Activated CD8-positive, alpha-beta memory T cell treated with anti-CD3 and anti-CD28 coated beads, Interleukin-2, amount 50 U/mL, for 24 hours (primary cell): ENCODE results near the gene CIRBP.

Experiments
- DNase-seq: peaks from one replicate; pipeline ENCODE4 v3.0.0-alpha.2; 2020; ENCODE audit errors: extremely low read depth

CIRBP gene

DNA sequence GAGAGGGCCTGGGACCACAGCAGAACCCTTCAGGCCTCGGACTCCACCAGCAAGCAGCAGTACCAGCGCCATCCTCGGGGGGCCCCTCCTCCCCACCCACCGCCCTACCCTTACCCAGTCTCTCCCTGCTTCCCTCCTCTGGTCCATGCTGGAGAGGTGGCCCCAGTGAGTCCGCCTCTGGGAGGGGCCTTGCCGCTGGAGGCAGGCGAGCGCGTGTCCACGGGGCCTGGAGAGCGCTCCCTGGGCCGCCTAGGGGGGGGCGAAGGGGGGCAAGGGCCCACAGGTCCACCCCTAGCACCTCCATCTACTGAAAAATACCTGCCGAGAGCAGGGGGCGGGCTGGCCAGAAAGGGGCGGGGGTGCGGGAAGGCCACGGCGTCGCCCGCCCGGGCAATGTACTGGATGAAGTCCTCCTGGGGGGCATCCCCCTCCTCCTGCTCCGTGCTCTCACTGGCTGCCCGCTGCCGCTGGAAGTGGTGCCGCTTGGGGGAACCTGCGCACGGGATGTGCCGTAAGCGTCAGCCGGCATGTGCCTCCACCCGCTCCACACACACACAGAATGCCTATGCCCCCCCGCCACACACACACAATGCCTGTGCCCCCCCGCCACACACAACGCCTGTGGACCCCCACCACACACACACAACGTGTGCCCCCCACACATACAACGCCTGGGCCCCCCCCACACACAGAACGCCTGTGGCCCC lies 38.2 kb upstream of the CIRBP start:
- DNase-seq = no peak

DNA sequence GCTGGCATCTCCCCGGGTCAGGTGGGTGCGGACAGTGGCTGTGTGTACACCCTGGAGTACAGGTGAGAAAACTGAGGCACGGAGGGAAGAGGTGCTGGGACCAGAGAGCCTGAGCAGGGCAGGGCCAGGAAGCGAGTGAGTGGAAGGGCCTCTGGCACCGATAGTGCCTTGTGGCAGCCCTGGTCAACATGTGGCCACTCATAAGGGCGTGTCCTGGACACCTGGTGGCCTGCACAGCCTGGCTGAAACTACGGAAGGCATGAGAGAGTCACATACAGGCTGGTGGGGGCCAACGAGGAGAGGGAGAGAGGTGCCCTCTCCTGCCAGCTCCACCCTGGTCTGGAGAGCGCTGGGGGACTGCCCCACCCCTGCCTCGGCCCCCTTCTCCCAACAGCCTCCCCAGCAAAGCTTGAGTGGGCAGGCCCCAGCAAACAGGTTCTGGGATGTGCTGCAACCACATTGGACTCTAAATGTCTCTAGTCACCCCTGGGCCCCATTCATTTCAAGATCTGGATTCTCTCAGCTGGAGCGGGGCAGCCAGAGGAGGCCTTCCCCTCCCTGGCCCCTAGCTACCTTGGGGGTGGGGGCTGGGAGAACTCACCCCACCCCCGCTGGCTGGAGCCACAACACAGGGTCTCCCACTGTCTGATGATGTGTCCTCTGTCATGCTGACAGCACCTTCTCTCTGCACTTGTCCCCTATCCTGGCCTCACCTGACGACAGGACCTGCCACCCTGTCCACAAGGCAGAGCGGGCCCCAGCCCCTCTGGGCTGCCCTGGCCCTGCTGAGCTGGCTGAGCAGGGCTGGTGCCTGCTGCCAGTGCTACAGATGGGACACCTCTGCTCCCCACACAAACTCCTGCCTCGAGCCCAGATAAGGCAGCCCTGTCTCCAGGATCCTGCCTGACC lies 37.1 kb upstream of the CIRBP start:
- no peak for DNase-seq

DNA sequence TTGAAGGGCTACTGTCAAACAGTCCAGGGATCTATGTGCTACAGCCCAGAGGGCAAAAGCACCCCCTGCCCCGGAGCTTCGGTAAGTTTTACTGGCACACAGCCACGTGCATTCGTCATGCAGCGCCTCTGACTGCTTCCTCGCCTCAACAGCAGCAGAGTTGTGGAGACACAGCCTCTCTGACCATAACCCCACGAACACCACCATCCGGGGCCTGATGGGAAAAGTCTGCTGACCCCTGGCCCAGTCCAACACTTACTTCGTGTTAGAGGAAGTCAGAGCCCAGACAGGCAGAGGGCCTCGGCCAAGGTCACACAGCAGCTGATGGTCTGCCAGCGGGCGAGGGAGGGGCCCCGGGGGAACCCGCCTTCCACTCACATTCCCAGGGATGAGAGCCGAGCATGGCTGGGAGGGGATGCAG lies 36.5 kb upstream of the CIRBP start:
- DNase-seq = no peak

DNA sequence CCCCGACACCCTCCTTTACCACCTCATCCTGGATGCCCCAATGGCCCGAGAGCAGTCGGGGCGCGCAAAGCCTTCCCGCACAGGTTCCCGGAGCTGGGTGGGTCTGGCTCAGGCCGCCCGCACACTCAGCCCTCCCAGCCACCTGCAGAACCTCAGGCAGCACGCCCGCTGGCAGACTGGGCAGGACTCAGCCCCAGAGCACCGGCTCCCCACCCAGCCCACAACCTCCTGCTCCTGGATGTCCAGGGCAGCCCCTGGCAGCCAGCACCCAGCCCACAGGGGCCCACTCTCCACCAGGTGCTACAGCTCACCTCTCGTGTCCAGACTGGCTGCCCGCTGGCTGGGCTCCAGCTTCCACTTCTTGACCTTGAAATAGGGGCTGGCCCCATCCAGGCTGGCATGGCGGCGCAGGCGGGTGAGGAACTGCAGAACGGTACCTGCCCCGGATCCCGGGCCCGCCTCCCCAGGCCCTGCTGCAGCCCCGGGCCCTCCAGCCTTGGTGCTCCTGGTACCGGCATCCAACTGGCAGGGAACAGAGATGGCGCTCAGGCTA lies 35.9 kb upstream of the CIRBP start:
- no peak for DNase-seq

DNA sequence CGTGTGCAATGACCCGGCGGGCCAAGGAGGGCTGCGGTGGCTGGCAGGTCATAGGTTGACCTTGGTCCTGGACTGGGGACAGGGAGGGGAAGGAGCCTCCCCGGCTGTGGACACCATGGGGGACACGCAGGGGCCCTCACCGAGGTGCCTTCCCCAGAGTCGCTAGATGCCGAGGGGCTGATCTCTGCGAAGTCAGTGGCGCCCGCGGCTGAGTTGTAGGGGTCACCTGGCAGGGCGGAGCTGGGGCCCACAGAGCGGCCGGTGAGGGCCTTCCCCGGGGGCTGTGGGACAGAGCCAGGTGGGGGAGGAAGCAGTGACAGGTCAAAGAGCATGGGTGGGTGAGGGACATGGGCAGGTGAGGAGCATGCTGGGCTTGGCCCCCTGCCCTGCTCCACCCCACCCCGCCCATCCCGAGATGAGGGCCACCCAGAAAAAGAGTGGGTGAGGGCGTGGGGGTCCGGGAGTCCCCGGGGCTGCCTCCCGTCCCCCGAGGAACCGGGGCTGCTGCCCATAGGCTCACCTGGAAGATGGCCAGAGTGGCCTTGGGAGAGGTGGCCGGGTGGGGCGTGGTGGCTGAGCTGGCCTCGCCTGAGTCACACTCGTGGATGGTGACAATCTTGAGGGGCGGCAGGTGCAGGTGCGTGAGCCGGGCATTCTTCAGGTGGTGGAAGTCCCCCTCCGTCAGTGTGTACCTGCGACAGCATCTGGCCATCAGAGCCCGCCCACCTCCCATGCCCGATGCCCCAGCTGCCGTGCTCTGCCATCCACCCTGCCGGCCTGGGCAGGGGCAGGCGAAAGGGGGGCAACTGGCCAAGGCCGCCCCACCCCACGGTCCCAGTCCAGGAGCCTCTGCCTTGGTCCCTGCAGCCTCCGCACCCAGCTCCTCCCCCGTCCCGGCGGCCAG lies 34.8 kb upstream of the CIRBP start:
- no peak for DNase-seq

DNA sequence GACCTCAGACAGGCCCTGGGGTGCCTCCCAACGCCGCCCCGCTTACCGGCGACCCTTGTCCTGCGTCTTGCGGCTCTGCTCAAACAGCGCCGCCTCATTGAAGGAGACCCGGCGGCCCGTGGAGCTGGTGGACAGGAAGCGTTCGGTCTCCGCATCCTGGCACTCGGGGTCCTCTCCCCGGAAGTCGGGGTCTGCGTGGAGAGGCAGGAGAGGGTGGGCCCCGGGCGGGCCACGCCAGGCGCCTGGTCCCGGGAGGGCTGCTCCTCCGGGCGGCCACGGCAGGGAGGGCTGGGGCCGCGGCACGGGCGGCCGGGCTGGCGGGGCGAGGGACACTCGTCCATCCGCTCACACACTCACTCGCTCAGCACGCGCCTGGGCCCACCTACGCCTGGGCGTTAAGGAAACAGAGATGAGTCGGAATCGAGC lies 34.2 kb upstream of the CIRBP start:
- DNase-seq = no peak

DNA sequence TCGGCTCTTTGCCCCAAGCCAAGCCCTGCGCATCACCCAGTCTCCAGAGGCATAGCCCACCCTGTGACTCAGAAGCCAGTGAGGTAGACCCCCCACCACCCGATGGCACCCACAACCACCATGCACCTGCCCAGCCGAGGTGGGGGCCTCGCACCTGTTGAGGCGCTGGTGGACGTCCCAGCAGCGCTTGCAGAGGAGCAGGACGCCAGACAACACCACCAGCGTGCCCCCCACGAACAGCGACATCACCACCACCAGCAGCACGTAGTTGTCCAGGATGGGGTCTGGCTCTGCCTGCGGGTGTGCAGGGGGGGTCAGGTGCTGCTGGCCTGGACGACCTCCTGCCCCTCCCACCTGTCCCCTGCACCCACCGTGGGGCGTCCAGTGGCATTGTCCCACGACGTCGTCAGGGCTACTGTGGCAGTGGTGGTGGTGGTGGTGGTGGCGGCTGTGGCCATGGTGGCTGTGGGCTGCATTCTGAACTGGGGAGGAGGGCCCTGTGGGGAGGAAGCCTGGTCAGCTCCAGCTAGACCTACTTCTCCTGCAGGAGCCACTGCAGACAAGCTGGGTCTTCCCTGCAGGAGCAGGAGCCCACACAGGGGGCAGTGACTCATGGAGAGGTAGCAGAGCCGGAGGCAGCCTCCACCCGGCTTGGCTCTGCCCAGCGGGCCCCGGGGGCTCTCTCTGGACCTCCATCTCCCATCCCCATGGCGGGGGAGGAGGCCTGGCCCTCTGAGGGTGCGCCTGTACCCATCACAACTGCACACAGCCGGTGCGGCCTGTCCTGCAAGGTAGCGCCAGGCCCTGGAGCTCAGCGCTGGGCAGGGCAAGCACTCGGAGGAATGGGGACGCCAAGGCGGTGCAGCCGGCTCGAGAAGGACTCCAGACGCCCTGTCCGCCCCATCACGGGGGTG lies 33.2 kb upstream of the CIRBP start:
- DNase-seq = no peak

DNA sequence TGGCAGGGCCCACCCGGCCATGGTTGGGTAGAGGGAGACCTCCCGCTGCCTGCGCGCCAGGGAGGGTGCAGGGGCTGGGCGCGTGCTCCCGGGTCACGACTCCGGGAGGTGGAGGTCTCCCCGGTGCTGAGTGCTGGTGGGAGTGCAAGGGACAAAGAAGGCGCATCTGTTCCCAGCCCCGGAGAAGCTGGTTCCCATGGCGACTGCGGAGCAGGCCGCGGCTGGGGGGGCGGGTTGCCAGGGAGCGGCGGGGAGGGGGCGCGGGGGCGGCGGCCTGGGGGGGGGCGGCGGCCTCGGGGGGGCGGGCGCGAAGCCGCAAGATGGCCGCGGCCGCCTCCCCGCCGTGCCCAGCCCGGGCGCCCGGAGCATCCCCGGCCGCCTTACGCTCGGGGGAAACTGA lies 32.6 kb upstream of the CIRBP start:
- no peak for DNase-seq

DNA sequence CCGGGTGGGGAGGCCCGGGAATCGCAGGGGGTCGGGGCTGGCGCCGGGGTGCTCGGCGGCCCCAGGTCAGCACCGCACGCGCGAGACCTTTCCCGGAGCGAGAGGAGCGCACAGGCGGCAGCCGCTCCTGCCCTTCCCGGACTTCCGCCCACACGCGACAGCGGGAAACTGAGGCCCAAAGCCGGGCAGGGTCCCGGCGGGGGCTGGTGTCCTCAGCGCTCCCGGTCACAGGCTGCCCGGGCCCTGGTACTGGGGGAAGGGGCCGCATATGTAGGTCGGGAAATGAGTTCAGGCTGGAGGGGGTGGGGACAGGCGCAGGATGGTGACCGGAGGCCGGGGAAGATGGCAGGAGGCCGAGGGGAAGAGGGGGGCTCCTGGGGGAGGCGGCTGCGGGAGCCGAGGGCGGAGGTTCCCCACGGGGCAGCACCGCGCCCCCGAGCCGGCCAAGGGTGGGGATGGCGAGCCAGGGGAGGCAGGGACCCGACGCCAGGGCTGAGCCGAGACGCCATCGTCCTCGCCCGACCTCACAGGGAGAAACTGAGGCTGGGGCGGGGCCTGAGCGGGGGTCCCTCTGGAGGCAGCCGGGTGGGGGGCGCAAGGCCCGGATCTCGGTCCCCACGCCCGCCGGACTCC lies 32.0 kb upstream of the CIRBP start:
- no peak for DNase-seq

DNA sequence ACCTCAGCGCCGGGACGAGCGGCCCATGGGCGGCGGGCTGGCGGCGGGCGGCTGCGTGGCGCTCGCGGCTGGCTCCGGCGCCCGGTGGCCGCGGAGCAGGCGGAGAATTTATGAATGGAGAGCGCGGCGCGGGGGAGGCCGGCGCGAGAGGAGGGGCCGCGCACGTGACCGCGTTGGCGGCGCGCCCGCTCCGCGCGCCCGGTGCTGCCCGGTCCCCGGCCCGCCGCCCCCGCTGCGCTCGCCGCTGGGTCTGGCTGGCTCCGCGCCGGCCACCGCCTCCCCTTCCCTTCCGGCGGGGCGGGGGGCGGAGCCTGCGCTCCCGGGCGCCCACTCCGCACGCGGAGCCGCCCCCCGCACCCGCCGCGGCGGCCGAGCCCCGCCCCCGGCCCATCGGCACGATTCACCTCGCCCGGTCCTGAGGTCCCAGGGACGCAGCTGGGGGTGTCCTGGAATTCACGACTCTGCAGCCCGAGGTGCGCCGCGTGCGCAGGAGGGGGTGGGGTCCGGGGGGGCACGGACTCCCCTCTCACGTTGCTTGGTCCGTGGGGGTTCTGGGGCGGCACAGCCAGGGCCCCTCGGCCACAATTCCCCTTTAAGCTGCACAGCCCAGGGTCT lies 31.3 kb upstream of the CIRBP start, which contains the start of gene CBARP:
Gene CBARP, minus strand, starts transcription at position 252 of the 615 bp plus-strand sequence. CDS start 1,905 bp downstream, outside the sequence.
- no peak for DNase-seq

DNA sequence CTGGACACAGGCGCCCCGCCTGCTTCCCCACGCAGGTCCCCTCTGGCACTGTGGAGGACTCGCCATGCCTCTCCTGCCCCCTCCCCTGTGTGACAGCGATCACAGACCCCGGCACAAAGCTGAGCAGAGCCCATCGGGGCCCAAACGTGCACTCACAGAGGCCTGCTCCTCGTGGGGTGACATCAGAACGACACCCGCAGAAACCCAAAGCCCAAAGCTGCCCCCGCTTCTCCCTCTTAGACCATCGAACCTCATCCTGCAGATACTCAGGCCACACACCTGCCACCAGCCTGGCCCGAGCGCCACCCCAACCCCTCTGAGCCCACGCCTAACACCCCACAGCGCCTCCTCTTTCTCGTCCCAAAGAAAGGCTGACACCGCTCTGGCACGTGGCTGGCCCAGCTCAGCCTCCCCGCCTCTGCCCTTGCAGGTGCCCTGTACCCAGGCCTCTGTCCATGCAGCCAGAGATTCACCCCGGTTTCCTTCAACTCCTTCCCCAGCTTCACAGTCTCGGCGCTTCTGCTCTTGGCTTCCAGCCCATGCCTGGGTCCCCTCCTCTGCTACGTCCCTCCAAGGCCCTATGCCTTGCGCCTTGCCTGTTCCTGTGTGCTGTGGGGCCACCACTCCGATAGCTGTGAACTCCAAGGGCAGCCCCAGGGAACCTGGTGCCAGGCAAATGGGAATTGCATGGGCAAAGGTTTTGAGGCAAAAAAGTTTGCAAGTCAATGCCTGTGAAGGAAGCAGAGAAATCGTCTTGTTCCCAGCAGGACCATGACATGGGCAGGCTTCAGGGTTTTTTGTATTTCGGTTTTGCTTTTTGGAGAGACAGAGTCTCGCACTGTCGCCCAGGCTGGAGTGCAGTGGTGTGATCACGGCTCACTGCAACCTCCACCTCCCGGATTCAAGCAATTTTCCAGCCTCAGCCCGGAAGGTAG lies 30.5 kb upstream of the CIRBP start:
- no peak for DNase-seq

DNA sequence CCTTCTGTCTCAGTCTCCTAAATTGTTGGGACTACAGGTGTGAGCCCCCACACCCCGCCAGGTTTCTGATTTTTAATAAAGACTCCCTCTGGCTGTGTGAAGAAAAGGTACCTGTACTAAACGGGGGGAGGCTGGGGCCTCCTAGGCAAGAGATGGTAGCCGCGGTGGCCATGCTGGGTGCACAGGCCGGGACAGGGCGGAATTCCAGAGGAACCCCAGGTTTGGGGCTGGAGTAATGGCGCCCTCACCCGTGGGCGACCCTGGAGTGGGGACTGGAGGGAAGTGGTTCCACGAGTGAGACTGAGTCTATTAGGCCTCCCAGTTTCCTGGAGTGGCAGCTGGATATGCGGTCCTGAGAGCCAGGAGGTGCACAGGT lies 29.7 kb upstream of the CIRBP start:
- no peak for DNase-seq

DNA sequence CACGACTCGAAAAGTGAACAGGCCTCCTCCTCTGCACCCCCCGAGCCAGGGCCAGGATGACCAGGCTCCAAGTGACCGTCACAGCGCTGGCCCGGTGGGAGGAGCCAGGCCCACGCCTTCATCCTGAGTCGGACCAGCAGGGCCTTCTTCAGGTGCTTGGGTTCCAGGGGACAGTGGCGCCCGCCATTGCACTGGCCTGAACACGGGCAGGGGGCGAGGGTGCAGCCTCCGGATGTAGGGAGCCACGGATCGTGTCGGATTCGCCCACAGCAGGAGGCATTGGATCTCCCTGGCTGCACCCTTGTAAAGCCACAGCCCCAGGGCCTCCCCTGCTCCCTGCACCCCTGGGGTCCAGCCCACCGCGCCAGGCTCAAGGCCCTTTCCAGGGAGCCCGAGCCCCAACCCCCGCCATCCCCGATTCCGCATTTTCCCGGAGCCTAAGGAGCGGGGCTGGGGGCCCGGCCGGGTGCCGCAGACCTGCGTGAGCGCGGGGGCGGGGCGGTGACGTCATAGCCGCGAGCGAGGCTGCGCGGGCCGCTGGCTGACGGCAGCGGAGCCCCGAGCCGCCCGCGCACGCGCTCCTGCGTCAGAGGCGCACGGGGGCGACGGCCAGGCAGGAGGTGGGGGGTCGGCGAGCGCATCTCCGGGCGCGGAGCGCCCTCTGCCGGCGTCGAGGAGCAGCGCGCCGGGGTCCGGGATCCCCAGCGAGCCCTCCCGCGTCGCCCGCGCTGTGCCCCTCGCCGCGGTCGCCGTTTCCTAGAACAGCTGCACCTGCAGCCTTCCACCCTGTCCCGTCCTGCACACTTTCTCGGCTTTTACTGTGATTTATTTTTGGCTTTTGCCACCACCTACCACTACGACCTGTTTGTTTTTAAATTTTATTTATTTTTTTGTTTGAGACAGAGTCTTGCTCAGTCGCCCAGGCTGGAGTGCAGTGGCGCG lies 29.1 kb upstream of the CIRBP start:
- peak; percentile 69 for DNase-seq

DNA sequence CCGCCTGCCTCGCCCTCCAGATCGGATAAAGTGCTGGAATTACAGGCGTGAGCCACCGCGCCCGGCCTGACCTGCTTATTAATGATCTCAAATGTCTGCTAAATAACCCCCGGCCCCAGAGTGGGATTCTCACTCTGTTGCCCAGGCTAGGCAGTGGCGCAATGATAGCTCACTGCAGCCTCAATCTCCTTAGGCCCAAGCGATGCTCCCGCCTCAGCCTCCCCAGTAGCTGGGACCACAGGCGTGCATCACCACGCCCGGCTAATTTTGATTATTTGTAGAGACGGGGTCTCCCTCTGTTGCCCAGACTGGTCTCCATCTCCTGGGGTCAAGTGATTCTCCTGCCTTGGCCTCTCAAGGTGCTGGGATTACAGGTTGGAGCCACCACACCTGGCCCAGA lies 28.2 kb upstream of the CIRBP start:
- DNase-seq = no peak

DNA sequence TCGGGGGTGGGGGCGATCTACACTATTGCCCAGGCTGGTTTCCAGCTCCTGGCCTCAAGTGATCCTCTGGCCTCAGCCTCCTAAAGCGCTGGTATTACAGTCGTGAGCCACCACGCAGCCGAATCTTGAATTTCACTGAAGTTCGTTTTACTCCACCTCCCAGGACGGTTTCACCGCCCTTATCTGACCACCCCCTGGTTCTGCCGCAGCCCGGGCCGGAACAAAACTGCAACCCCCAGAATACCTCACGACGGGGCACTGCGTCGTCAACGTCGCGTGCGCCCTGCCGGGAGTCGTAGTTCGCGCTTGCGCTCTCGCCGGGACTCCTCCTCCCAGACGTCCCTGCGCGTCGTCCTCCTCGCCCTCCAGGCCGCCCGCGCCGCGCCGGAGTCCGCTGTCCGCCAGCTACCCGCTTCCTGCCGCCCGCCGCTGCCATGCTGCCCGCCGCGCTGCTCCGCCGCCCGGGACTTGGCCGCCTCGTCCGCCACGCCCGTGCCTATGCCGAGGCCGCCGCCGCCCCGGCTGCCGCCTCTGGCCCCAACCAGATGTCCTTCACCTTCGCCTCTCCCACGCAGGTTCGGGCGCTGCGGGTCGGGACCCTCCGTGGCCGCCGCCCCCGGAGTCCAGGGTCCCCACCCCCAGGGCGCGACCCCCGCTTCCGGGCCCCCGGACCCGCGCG lies 27.6 kb upstream of the CIRBP start, which contains the start of gene ATP5F1D:
Gene ATP5F1D, plus strand, starts transcription at position 335 of the 679 bp plus-strand sequence. Its CDS starts 100 bp downstream, at position 435.
- peak; percentile 82 for DNase-seq
